Measurements from ENCODE around the gene TTC7B. TPM values are rescaled to one million over a fixed set of nuclear protein-coding genes. Genes with fewer than 3 reads are reported as not detected.

TTC7B gene
- total RNA-seq, 1 donor from 2014 or later, result 2.4 TPM

GRCh38 chr14:90506748-90507147 is 309.5 kb downstream of the TTC7B start:
- H3K9me3 Mint-ChIP-seq, result no peaks in the 10 kb centered on the region
- no peak overlapping the region for H3K27ac Mint-ChIP-seq
- H3K4me3 Mint-ChIP-seq, result no peak overlapping the region
- DNase-seq, result no peak
- no peaks in the 10 kb centered on the region for H3K4me1 Mint-ChIP-seq
- peaks cover 21% of the 10 kb centered on the region for H3K27me3 Mint-ChIP-seq
- H3K36me3 Mint-ChIP-seq (ENCODE audit: low read depth), result no peaks in the 10 kb centered on the region
- intact Hi-C loops (cut with micrococcal nuclease), result no loop called here

- H3K9me3 Mint-ChIP-seq, result no peaks in the 10 kb centered on the region
- intact Hi-C loops (cut with micrococcal nuclease), result no loop called here
- H3K27ac Mint-ChIP-seq, result no peak overlapping the region
- H3K27me3 Mint-ChIP-seq, result peaks cover 21% of the 10 kb centered on the region
- H3K4me3 Mint-ChIP-seq, result no peak overlapping the region
- H3K36me3 Mint-ChIP-seq (ENCODE audit: low read depth), result no peaks in the 10 kb centered on the region
- no peak for DNase-seq
- peaks cover 2% of the 10 kb centered on the region for H3K4me1 Mint-ChIP-seq
Measured at GRCh38 chr14:90505531-90505930, 310.7 kb downstream of the TTC7B start.

GRCh38 chr14:90504643-90505042 is 311.6 kb downstream of the TTC7B start:
- intact Hi-C loops (cut with micrococcal nuclease), result no loop called here
- peaks cover 3% of the 10 kb centered on the region for H3K4me1 Mint-ChIP-seq
- peaks cover 21% of the 10 kb centered on the region for H3K27me3 Mint-ChIP-seq
- no peak for DNase-seq
- H3K9me3 Mint-ChIP-seq, result no peaks in the 10 kb centered on the region
- H3K4me3 Mint-ChIP-seq, result no peak overlapping the region
- no peaks in the 10 kb centered on the region for H3K36me3 Mint-ChIP-seq (ENCODE audit: low read depth)
- no peak overlapping the region for H3K27ac Mint-ChIP-seq

- H3K27me3 Mint-ChIP-seq, result peaks cover 12% of the 10 kb centered on the region
- DNase-seq, result no peak
- no peaks in the 10 kb centered on the region for H3K9me3 Mint-ChIP-seq
- H3K4me1 Mint-ChIP-seq, result peaks cover 3% of the 10 kb centered on the region
- H3K4me3 Mint-ChIP-seq, result no peak overlapping the region
- no peak overlapping the region for H3K27ac Mint-ChIP-seq
- no peaks in the 10 kb centered on the region for H3K36me3 Mint-ChIP-seq (ENCODE audit: low read depth)
- intact Hi-C loops (cut with micrococcal nuclease), result no loop called here
Measured at GRCh38 chr14:90503582-90503981, 312.6 kb downstream of the TTC7B start.

GRCh38 chr14:90502760-90503159 is 313.5 kb downstream of the TTC7B start:
- no peaks in the 10 kb centered on the region for H3K9me3 Mint-ChIP-seq
- DNase-seq, result no peak
- H3K36me3 Mint-ChIP-seq (ENCODE audit: low read depth), result no peaks in the 10 kb centered on the region
- no peak overlapping the region for H3K27ac Mint-ChIP-seq
- intact Hi-C loops (cut with micrococcal nuclease), result no loop called here
- H3K4me3 Mint-ChIP-seq, result no peak overlapping the region
- H3K27me3 Mint-ChIP-seq, result peaks cover 10% of the 10 kb centered on the region
- H3K4me1 Mint-ChIP-seq, result peaks cover 3% of the 10 kb centered on the region

GRCh38 chr14:90500665-90501370 is 315.4 kb downstream of the TTC7B start:
- Mint-ChIP-seq H3K27me3 (peaks cover 6% of the 10 kb centered on the region), H3K36me3 (ENCODE audit: low read depth) (no peaks in the 10 kb centered on the region), H3K9me3 (no peaks in the 10 kb centered on the region), H3K4me1 (peaks cover 3% of the 10 kb centered on the region), H3K4me3 (no peak overlapping the region), H3K27ac (no peak overlapping the region)
- intact Hi-C loops (cut with micrococcal nuclease), result no loop called here
- DNase-seq, result no peak

- Mint-ChIP-seq H3K4me1 (peaks cover 3% of the 10 kb centered on the region), H3K4me3 (no peak overlapping the region), H3K9me3 (no peaks in the 10 kb centered on the region), H3K36me3 (ENCODE audit: low read depth) (no peaks in the 10 kb centered on the region), H3K27ac (no peak overlapping the region), H3K27me3 (peaks cover 6% of the 10 kb centered on the region)
- no peak for DNase-seq
- intact Hi-C loops (cut with micrococcal nuclease), result no loop called here
Measured at GRCh38 chr14:90499908-90500664, 316.1 kb downstream of the TTC7B start.

- DNase-seq, result no peak
- intact Hi-C loops (cut with micrococcal nuclease), result no loop called here
- peaks cover 6% of the 10 kb centered on the region for H3K27me3 Mint-ChIP-seq
- no peak overlapping the region for H3K27ac Mint-ChIP-seq
- peaks cover 3% of the 10 kb centered on the region for H3K4me1 Mint-ChIP-seq
- H3K36me3 Mint-ChIP-seq (ENCODE audit: low read depth), result no peaks in the 10 kb centered on the region
- H3K9me3 Mint-ChIP-seq, result no peaks in the 10 kb centered on the region
- no peak overlapping the region for H3K4me3 Mint-ChIP-seq
Measured at GRCh38 chr14:90499121-90499520, 317.1 kb downstream of the TTC7B start.

- Mint-ChIP-seq H3K27me3 (peaks cover 6% of the 10 kb centered on the region), H3K4me3 (no peak overlapping the region), H3K9me3 (no peaks in the 10 kb centered on the region), H3K36me3 (ENCODE audit: low read depth) (no peaks in the 10 kb centered on the region), H3K27ac (no peak overlapping the region), H3K4me1 (peaks cover 3% of the 10 kb centered on the region)
- DNase-seq, result no peak
- intact Hi-C loops (cut with micrococcal nuclease), result no loop called here
Measured at GRCh38 chr14:90498198-90498597, 318.0 kb downstream of the TTC7B start.

- intact Hi-C loops (cut with micrococcal nuclease), result no loop called here
- H3K4me1 Mint-ChIP-seq, result peaks cover 3% of the 10 kb centered on the region
- no peaks in the 10 kb centered on the region for H3K36me3 Mint-ChIP-seq (ENCODE audit: low read depth)
- H3K9me3 Mint-ChIP-seq, result no peaks in the 10 kb centered on the region
- H3K27ac Mint-ChIP-seq, result no peak overlapping the region
- no peak for DNase-seq
- no peaks in the 10 kb centered on the region for H3K27me3 Mint-ChIP-seq
- no peak overlapping the region for H3K4me3 Mint-ChIP-seq
Measured at GRCh38 chr14:90496379-90496778, 319.9 kb downstream of the TTC7B start.

- peaks cover 2% of the 10 kb centered on the region for H3K4me1 Mint-ChIP-seq
Measured at GRCh38 chr14:90495357-90496276, 320.6 kb downstream of the TTC7B start.

GRCh38 chr14:90491911-90492531 is 324.2 kb downstream of the TTC7B start:
- Mint-ChIP-seq H3K4me3 (no peak overlapping the region), H3K4me1 (no peaks in the 10 kb centered on the region)
- intact Hi-C loops (cut with micrococcal nuclease), result no loop called here

More at GRCh38 chr14:90495357-90496276, 320.6 kb downstream of the TTC7B start:
- no peaks in the 10 kb centered on the region for H3K36me3 Mint-ChIP-seq (ENCODE audit: low read depth)
- H3K27ac Mint-ChIP-seq, result no peak overlapping the region
- no peak overlapping the region for H3K4me3 Mint-ChIP-seq
- H3K9me3 Mint-ChIP-seq, result no peaks in the 10 kb centered on the region
- no peaks in the 10 kb centered on the region for H3K27me3 Mint-ChIP-seq
- peak; percentile 88 for DNase-seq
- intact Hi-C loops (cut with micrococcal nuclease), result no loop called here

GRCh38 chr14:90491221-90491885 is 324.9 kb downstream of the TTC7B start:
- no peaks in the 10 kb centered on the region for H3K27me3 Mint-ChIP-seq
- no peak overlapping the region for H3K27ac Mint-ChIP-seq
- no peaks in the 10 kb centered on the region for H3K9me3 Mint-ChIP-seq
- intact Hi-C loops (cut with micrococcal nuclease), result no loop called here
- no peak for DNase-seq
- no peaks in the 10 kb centered on the region for H3K4me1 Mint-ChIP-seq
- no peak overlapping the region for H3K4me3 Mint-ChIP-seq
- H3K36me3 Mint-ChIP-seq (ENCODE audit: low read depth), result no peaks in the 10 kb centered on the region

More at GRCh38 chr14:90491911-90492531, 324.2 kb downstream of the TTC7B start:
- Mint-ChIP-seq H3K27ac (no peak overlapping the region), H3K27me3 (no peaks in the 10 kb centered on the region), H3K36me3 (ENCODE audit: low read depth) (no peaks in the 10 kb centered on the region), H3K9me3 (no peaks in the 10 kb centered on the region)
- DNase-seq, result no peak
